ENCODE results near the gene BORCS8.
A peak's percentile ranks its signal among the peaks of the same experiment; 100 is the strongest.
"Not testable (repeated sequence)": the region's sequence is repeated elsewhere in the genome, so short reads cannot be mapped to it uniquely, and the experiment has no call there.

Gene BORCS8

DNA sequence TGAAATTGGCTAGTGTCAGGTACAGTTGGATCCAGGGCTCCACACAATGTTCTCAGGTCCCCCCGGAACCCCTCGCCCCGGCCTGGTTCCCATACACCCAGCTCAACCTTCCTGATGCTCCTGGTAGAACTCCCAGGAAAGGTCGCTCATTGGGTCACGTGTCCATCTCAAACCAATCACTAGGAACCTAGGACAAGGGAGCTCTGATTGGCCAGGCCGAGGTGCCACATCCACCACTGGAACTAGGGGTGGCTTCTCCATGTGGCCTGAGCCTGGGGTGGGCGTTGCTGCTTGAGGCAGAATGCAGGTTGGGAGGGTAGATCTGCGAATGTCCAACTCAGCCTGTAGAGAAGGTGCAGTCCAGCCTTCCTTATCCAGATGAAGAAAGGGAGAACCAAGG is 15.0 kb downstream of the BORCS8 start (continued):
- TF ChIP-seq, protein P1, sequence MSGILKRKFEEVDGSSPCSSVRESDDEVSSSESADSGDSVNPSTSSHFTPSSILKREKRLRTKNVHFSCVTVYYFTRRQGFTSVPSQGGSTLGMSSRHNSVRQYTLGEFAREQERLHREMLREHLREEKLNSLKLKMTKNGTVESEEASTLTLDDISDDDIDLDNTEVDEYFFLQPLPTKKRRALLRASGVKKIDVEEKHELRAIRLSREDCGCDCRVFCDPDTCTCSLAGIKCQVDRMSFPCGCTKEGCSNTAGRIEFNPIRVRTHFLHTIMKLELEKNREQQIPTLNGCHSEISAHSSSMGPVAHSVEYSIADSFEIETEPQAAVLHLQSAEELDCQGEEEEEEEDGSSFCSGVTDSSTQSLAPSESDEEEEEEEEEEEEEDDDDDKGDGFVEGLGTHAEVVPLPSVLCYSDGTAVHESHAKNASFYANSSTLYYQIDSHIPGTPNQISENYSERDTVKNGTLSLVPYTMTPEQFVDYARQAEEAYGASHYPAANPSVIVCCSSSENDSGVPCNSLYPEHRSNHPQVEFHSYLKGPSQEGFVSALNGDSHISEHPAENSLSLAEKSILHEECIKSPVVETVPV (CRISPR knock-in tag; IDR thresholded peaks at IDR 0.05): no peak

- not testable (repeated sequence) for ATAC-seq
These were observed 18.7 kb downstream of the BORCS8 start for GRCh38 chr19:19173243-19173642.

DNA sequence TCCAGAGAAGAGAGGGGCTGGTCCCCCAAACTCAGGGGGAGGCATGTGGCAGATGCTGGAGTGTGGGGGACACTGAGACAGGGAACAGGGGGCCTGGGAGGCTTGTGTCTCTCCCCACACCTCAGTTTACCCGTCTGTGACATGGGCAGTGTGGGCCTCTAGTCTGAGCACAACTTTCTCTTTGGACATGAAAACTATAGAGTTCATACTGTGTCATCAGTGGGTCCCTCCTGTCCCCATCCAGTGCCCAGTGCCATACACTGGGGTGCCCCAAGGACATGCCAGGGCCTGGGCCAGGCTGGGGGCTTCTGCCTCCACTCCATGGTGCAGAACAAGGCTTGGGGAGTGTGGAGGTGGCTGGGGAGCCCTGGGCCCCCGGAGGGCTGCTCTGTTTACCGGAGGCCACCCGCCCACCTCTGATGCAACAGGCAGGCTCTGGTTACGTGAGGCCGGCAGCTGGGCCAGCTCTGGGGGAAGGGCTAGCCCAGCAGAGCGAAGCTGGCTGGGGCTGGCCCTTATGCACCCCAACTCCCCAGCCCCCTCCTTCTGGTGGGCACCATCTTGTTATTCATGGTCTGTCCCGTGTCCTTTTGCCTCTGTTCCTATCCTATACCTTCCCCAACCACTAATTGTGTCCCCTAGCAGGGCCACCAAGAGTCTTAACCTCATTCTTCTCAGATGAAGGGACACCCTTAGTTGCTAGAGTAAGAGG is 20.0 kb downstream of the BORCS8 start:
- TF ChIP-seq TCF4 (CRISPR knock-in tag; IDR thresholded peaks at IDR 0.05; ENCODE audit: borderline replicate concordance) (no peak), OSR1 (CRISPR knock-in tag; IDR thresholded peaks at IDR 0.05) (no peak), RARB (CRISPR knock-in tag; IDR thresholded peaks at IDR 0.05) (no peak), ZFP30 (CRISPR knock-in tag; IDR thresholded peaks at IDR 0.05) (no peak), TOX (CRISPR knock-in tag; IDR thresholded peaks at IDR 0.05; ENCODE audit: borderline replicate concordance) (no peak), PPARA (CRISPR knock-in tag; IDR thresholded peaks at IDR 0.05; ENCODE audit: borderline replicate concordance) (no peak), SNAI2 (CRISPR knock-in tag; IDR thresholded peaks at IDR 0.05) (no peak), ZC3H10 (CRISPR knock-in tag; IDR thresholded peaks at IDR 0.05) (no peak), ISL1 (CRISPR knock-in tag; IDR thresholded peaks at IDR 0.05) (no peak)
- TF ChIP-seq, protein P2, sequence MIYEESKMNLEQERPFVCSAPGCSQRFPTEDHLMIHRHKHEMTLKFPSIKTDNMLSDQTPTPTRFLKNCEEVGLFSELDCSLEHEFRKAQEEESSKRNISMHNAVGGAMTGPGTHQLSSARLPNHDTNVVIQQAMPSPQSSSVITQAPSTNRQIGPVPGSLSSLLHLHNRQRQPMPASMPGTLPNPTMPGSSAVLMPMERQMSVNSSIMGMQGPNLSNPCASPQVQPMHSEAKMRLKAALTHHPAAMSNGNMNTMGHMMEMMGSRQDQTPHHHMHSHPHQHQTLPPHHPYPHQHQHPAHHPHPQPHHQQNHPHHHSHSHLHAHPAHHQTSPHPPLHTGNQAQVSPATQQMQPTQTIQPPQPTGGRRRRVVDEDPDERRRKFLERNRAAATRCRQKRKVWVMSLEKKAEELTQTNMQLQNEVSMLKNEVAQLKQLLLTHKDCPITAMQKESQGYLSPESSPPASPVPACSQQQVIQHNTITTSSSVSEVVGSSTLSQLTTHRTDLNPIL (CRISPR knock-in tag; IDR thresholded peaks at IDR 0.05; ENCODE audit: low read depth): no peak
- TF ChIP-seq, protein P1 (CRISPR knock-in tag; IDR thresholded peaks at IDR 0.05): no peak
- no peak for ATAC-seq

DNA sequence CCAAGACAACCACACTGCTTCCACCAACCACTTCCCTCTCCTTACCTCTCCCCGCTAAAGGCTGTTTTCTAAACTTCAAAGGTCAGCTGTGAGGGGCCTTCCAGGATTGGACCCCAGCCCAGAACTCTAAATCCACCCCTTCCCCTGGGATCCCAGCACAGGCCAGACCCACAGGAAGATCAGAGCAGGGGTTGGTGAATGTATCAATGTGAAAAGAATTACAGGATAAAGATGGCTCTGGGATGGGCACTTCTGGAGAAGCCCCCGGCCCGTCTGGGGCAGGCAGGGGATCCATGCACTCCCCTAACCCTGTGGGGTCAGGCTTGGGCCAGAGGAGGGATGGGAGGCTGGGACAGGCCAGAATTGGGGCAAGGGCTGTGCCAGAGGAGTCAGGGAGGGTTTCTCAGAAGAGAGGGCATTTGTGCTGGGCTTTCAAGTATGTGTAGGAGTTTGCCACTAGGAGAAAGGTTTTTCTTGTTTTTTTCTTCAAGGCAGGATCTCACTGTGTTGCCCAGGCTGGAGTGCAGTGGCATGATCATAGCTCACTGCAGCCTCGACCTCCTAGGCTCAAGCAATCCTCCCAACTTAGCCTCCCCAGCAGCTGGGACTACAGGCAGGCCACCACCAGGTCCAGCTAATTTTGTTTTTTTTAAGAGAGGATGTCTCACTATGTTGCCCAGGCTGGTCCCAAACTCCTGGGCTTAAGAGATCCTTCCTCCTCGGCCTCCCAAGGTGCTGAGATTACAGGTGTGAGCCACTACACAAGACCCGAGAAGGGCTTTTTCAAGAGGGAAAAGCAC is 20.9 kb downstream of the BORCS8 start:
- TF ChIP-seq ZFP3 (CRISPR knock-in tag; IDR thresholded peaks at IDR 0.05) (peak; percentile 98), ZNF8 (CRISPR knock-in tag; IDR thresholded peaks at IDR 0.05) (no peak)
- ATAC-seq: no peak

DNA sequence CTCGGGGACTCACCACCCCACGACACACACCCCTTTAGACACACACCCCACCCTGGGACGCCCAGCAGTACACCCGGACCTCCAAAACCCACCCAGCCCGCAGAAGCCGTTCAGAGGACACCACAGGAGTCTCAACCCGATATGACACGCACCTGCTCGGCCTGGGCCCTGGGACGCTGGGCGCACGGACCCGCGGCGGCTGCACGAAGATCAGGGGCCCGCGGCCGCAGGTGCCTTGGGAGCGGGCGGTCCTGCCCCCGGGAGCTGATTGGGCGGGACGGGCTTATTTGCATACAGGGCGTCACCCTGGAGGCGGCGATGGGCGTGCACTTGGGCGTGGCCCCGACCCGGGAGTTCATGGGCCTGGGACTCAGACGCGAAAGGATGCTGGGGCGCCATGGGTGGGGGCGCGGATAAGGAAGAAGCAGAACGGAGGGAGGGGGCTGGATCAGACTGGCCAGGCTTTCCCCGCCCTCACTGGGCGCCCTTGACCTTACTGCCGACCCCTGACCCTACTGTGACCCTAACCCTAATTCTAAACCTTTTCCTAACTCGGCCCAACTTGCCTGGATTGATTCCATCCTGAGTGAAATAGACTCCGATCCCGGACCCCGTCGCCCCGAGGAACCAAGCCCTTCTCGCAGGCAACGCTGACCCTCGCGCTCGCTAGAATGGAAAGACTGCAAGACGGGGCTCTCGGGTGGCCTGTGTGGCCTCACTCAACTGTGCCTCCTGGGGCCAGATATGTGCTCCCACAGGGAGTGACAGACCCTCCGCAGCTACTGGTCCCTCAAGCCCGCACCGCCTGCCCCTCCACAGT is 21.7 kb downstream of the BORCS8 start, which contains the start of gene MEF2B:
Gene MEF2B (minus strand): TSS at position 211 of the 820 bp plus-strand sequence. CDS start 19,528 bp downstream, outside the sequence.
- ATAC-seq: peak; percentile 92
- TF ChIP-seq TSHZ2 (CRISPR knock-in tag; IDR thresholded peaks at IDR 0.05) (no peak), ISL1 (CRISPR knock-in tag; IDR thresholded peaks at IDR 0.05) (no peak), PATZ1 (CRISPR knock-in tag; IDR thresholded peaks at IDR 0.05; ENCODE audit: borderline replicate concordance) (no peak), TOX (CRISPR knock-in tag; IDR thresholded peaks at IDR 0.05; ENCODE audit: borderline replicate concordance) (no peak), GLIS3 (CRISPR knock-in tag; IDR thresholded peaks at IDR 0.05) (no peak), BACH2 (CRISPR knock-in tag; IDR thresholded peaks at IDR 0.05; ENCODE audit: borderline replicate concordance) (no peak), RARB (CRISPR knock-in tag; IDR thresholded peaks at IDR 0.05) (no peak), ESRRG (CRISPR knock-in tag; IDR thresholded peaks at IDR 0.05) (no peak), TCF4 (CRISPR knock-in tag; IDR thresholded peaks at IDR 0.05; ENCODE audit: borderline replicate concordance) (no peak), CSDC2 (CRISPR knock-in tag; IDR thresholded peaks at IDR 0.05) (no peak), SNAI2 (CRISPR knock-in tag; IDR thresholded peaks at IDR 0.05) (no peak), ZFP30 (CRISPR knock-in tag; IDR thresholded peaks at IDR 0.05) (no peak), ZC3H10 (CRISPR knock-in tag; IDR thresholded peaks at IDR 0.05) (no peak)
- TF ChIP-seq, protein P3, sequence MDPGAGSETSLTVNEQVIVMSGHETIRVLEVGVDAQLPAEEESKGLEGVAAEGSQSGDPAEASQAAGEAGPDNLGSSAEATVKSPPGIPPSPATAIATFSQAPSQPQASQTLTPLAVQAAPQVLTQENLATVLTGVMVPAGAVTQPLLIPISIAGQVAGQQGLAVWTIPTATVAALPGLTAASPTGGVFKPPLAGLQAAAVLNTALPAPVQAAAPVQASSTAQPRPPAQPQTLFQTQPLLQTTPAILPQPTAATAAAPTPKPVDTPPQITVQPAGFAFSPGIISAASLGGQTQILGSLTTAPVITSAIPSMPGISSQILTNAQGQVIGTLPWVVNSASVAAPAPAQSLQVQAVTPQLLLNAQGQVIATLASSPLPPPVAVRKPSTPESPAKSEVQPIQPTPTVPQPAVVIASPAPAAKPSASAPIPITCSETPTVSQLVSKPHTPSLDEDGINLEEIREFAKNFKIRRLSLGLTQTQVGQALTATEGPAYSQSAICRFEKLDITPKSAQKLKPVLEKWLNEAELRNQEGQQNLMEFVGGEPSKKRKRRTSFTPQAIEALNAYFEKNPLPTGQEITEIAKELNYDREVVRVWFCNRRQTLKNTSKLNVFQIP (CRISPR knock-in tag; IDR thresholded peaks at IDR 0.05; ENCODE audit: borderline replicate concordance, low read depth): no peak
